NK-92 (cell line): Measurements from ENCODE around the gene KCNA5.

ENCODE experiments used
- DNase-seq: peaks from one replicate; lab custom pipeline; 2025; ENCODE audit not compliant: unreplicated experiment; lab: John Stamatoyannopoulos, UW

KCNA5 gene

DNA sequence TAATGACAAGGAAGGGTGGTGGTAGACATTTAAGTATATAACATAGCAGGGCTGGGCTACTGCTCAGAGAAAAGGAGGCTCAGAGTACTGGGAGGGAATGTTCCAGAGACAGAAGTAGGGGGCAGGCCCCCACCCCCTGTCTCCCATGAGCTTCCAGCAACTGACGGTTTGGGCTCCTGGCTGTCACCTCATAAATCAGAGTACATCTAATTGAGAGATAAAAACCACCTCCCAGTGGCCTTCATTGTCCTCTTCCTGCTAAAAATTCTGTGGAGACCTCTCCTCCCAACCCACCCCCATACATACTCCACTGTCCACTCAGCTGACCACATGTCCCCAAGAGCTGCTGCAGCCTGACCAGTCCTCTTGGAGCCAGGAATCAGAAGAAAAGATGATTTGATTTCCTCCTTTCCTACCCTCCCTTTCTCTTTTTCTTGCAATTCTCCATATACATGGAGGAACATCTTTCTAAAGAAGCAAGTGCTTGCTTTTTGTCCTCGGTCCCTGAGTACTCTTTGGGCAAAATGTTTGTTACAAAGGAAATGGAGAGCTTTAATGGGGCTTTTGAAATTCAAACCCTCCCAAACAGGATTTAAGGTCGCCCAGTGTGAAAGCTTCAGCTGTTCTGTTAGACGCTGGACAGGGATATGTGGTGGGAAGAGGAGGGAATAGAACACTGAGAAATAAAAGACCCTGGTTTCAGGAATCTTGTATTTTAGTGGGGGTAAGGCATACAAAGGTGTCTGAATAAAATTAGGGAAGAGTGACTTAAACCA lies 16.4 kb upstream of the KCNA5 start:
- DNase-seq: no peak

DNA sequence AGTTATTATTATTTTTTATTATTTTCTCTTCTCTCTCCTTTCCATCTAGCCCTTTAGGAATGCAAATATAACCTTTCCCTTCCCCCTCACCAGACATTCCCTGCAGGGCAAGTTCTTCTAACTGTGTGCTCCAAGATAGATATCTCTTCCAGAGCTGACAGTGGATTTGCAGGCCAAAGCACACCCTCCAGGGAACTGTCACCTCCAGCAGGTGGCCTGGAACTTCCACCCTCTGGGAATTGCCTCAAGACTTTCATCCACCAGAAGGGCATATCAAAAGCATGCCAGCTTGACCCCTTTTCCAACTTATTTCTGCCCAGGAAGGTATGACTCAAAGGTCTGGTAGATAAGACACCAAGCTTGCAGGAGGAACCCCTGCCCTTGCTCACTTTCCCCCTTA lies 13.6 kb upstream of the KCNA5 start:
- DNase-seq: no peak

DNA sequence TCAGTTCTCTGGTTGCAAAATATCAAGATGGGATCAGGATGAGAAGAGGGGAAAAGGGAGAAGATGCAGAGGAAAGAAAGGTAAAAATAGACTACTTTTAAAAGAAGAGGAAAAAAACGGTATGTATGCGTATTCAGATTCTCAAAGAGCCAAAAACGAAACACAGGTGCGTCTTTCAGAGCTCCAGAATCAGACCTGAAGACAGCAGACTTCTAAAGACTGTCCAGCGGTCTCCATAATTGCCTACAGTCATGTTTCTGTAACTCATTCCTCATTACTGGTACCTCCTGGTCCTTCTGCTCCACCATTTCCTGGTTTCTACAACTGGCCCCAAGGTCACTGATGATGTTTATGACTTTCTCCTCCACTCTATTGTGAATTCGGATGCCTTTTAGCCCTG lies 12.4 kb upstream of the KCNA5 start:
- no peak for DNase-seq

DNA sequence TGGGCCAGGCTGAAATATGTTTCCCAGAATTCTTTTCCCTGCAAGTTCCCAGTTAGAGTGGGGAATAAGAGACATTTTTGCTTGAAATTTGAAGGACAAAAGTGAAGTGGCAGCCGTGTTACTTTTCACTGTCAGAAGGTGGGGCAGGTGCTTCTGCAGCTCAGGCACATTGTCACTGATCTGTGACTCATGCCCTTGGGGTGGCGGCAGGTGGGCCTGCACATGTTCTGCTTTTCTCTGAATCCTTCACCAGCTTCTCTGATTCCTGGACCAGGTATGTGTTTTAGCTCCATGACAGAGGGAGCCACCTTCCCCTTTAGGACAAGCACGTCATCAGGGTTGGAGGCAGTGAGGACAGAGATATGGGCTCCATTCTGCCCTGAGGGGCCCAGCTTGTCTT lies 11.7 kb upstream of the KCNA5 start:
- no peak for DNase-seq

DNA sequence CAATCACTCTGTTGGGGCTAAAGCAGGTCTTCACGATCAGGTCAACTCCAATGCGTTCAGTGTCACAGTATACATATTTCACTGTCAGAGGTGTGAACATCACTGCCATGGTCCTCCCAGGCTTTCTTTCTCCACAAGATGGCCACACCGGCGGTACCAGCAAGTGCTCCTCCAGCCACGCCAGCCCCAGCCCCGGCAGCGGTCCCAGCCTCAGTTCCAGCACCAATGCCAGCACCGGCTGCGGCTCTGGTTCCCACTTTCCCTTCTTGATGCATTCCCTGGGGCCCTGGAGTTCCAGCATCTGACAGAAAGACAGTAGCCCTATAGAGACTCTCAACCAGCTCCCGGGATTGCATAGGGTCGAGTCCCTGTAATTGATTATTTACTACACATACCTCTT lies 10.9 kb upstream of the KCNA5 start:
- DNase-seq: no peak

DNA sequence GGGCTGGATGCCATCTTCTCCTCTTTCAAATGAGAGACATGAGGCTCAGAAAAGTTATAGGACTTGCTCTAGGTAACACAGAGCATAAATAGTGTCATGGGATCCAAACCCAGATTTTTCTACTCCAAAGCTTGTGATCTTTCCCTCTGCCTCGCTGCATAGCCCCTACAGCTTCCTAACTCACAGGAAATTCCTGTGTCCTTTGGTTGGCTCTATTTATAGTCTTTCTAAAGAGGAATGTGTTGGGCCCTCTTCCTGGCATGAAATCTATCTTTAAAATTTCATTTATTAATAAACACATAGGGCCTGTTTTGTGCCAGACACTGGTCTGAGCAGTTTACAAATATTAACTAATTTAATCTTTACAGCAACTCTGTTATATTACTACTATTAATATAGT lies 9.8 kb upstream of the KCNA5 start:
- no peak for DNase-seq

DNA sequence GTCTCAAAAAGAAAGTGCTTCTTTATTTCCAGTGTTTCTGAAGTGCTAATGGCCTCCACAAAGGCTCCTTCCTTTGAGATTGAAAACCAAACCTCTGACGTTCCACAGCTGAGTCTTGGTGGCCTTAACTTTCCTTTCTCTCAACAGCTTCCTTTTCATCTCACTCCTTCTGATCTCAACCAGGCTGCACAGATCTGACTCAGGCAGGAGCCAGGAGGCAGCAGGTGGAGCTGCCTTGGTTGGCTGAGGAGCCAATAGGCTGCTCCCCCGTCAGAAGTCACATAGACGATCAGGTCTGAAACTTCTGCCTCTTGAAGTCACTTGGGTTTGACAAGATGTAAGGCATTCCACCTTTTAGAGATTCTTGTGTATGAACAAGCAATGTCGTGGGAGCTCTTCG lies 9.1 kb upstream of the KCNA5 start:
- no peak for DNase-seq

DNA sequence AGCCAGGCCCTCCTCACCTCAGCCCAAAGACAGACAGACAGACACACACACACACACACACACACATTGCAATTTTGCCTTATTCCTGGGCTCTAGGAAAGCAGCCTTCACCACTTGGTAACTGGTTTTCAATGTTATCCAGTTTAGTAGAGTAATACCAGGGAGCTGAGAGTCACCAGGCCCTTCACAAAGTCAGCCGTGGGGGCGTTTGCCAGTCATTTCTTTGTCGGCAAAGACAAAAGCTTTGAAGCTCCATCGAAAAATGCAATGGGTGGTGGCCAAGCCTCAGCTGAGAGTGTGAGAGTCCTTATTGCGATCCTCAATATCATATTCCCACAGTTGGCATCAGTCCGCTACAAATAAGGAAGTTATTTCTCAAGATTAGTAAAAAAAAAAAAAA lies 8.1 kb upstream of the KCNA5 start:
- DNase-seq: no peak

DNA sequence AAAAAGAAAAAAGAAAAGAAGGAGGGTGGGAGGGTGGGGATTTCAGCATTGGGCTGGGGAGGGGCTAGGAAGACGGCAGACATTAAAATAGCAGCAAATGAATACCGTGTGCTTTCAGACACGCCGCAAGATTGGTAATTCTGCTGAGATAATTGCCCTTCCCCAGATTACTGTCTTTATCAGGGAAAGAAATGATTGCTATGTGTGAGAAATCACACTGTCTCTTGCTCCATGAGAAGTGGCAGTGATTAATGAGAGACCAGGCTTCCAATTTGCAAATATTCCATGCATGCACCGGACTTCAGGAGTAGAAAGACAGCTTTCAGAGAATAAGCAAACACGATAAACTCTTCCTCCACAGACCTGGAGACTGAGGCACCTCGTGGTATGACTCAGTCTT lies 7.6 kb upstream of the KCNA5 start:
- no peak for DNase-seq

DNA sequence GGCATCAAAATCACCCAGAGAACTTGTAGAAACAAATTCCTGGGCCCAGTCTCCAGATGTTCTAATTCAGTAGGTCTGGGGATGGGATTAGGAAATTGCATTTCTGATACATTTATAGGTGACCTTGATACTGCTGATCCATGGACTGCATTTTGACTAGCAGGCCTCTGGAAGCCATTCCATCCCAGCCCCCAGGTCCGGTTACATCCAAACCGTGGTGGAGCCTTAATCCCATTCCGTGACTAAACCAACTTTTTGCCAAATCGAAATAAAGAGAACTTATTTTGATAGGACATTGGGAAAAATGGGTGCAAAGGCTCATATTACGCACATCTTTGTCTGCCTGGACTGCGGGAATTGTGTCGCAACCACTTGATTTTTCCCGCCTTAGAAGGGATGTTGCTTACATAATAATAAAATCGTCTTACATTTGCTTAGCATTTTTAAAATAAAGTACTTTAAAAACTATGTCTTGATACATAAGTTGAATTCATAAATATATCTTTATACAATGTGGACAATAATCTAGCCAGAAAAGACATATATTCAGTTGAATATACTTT lies 5.8 kb upstream of the KCNA5 start:
- DNase-seq: no peak

DNA sequence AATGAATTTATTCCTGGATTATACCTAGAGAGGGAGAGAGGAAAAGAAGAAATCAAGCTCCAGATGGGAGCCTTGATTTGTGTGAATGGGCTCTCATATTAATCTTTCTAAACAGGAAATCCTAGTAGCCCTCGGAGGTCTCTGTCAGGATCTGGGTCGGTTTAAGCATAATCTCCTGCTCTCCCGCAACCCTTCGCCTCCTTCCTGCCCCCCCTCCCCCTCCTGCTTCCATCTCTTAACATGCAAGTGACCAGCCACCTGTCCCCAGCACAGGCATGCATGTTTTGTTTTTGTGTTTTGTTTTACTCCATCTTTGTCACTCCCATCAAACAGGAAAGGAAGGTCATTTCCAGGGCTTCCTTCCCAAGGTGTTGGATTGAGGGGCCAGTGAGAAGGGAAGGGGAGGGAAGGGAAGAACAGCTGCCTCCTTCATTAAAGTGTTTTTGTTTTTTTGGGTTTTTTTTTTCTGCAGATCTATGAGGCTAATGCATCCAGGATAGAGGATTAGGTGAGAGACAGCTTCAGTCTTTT lies 4.8 kb upstream of the KCNA5 start:
- no peak for DNase-seq

DNA sequence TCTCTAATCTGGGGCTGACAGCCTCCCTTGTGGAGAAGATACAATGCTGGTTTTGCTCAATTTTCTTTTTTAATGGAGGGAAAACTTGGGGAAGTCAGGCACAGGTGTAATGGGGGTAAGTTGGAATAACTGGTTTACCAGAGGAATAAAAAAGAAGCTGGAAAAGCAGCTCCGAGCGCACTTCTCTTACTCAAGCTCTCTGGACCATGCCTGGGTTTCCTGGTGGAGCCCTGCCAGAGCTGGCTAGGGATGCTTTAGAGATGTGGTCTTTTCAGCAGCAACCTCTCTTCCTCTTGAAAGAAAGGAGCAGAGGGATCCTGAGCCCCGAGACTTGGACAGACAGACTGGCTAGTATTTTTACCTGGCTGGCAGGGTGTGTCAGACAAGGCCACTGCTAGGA lies 3.9 kb upstream of the KCNA5 start:
- DNase-seq: no peak

DNA sequence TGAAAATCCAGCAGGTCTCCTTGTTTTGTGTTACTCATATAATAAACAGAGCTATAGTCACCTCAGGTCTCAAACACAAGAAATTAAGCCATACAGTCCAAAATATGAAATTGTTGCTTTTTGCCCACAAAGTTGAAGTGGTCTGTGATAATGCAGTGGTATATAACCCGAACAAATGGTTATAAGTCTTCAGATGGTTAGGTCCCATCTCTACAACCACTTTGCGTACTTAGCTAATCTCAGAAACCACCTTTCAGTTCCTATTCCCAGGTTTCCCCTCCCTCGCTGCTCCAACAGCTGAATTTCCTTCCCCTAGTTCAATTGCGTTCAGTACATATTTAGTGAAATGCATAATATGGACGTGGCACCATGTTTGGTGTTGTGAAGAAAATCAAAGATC lies 3.3 kb upstream of the KCNA5 start:
- no peak for DNase-seq

DNA sequence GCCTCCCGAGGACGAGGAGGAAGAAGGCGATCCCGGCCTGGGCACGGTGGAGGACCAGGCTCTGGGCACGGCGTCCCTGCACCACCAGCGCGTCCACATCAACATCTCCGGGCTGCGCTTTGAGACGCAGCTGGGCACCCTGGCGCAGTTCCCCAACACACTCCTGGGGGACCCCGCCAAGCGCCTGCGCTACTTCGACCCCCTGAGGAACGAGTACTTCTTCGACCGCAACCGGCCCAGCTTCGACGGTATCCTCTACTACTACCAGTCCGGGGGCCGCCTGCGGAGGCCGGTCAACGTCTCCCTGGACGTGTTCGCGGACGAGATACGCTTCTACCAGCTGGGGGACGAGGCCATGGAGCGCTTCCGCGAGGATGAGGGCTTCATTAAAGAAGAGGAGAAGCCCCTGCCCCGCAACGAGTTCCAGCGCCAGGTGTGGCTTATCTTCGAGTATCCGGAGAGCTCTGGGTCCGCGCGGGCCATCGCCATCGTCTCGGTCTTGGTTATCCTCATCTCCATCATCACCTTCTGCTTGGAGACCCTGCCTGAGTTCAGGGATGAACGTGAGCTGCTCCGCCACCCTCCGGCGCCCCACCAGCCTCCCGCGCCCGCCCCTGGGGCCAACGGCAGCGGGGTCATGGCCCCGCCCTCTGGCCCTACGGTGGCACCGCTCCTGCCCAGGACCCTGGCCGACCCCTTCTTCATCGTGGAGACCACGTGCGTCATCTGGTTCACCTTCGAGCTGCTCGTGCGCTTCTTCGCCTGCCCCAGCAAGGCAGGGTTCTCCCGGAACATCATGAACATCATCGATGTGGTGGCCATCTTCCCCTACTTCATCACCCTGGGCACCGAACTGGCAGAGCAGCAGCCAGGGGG lies 979 bp downstream of the KCNA5 start:
- DNase-seq: no peak

DNA sequence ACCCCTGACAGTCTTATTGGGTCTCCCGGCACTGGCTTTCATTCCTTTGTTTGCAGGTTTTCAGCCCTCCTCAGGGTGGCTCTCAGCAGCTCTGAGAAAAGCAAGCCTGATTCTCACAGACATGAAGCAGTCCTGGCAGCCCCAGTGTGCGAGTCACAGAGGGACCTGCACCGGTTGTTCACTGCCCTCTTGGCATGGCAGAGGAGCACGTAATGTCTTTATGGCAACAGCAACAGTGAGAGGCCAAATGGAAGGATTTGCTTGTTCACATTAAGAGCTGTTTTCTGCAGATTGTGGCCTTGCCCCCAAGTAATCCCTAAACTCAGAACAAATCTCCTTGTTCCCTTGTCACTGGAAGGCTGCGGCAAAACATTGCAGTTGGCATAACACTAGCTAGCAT lies 3.4 kb downstream of the KCNA5 start:
- DNase-seq: no peak

DNA sequence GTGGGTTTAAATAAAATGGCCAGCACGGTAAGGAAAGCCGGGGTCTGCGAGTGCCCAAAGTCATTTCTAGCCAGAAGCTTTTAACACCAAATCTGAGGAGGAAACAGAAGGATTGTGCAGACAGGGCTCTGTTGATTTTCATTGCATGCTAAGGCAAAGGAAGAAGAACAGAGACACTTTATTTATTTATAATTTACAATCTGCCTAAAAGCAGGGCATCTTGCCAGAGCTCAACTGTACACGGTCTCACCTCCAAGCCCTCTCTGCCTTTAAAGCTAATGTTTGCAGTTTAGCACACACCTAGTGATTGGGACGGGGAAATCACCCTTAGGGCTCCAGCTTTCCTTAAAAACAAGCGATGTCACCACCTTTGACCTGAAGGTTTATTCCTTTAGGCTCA lies 4.0 kb downstream of the KCNA5 start:
- no peak for DNase-seq

DNA sequence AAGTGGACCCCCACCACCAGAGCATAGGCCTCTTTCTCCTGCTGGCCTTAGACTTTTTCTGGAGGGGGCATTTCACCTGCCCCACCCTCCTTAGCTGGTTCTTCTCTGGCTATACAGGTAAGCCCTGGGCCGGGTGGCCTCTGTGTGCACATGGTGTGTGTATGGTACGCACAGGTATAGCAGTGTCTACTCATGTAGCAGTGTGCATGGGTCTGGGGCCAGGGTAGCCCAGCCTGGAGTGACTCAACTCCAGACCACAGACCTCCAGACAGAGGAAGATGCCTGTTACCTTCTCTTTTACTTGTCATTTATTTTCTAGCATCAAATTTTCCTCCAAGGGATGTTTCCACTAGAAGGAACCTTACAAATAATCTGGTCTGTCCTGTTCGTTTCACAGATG lies 6.9 kb downstream of the KCNA5 start:
- no peak for DNase-seq

DNA sequence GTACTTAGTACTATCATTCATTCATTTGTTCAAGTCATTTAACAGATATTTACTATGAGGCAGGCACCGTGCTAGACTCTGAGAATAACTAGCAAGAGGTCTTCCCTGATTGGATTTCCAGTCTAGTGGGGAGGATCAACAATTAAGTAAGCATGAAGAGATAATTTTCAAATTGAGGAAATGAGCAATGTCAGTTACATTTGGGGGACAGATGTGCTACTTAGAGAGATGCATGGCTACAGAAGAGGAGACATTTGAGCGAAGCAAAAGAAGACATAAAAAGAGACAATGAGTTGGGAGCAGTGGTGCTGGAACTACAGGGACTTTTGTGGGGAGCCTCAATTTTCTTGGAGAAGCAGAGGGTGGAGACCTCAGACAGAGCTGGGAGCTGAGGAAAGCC lies 7.7 kb downstream of the KCNA5 start:
- no peak for DNase-seq

DNA sequence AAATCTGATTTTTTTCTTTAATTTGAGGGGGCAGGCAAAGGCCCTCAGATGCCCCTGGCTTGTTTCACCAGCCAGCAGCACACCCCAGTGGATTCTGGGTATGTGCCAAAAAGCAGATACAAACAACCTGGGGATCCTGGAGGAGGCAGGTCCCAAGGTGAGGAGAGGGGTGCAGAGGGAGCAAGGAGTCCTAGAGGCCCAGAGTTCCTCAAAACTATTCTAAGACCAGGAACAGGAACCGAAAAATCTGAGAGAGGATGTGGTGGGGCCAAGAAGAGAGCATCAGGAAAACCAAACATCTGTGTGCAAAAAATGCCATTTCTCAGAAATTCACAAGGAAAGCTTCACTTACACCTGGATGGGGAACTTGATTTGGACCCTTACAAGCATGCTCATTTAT lies 8.2 kb downstream of the KCNA5 start:
- no peak for DNase-seq

DNA sequence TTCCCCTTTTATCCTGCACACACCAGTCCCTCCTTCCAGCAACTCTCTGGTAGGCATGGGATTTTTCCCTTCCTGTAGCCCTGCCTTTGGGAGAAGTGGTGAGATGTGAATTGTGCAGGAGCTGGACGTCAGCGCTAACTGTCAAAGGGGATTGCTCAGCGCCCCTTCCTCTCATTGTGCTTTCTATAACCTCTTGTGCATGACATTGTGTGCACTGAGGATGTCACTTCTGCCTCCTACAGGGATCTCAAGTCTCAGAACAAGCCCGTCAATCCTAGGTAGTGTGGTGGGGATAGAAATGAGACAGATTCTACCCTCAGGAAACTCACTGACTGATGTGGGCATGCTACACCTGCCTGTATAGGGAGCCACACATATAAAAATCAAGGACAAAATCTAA lies 8.7 kb downstream of the KCNA5 start:
- DNase-seq: no peak

DNA sequence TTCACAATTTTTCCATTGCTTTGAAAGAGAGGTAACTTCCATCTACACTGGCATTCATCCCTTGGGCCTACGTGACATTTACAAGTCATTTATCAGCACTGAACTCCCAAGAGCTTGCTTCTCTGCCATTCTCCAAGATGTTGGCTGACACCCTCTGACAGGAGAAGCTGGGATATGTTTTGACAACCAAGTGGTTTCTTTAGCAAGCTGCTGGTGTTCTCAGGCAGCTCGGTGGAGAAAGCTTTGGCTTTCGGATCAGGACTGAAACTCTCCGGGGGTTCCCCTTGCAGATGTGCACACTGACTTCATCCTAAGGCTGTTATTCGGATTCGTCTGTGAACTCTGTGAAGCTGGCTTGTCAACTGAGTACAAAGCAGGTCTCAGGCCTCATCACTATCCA lies 15.7 kb downstream of the KCNA5 start:
- DNase-seq: no peak

DNA sequence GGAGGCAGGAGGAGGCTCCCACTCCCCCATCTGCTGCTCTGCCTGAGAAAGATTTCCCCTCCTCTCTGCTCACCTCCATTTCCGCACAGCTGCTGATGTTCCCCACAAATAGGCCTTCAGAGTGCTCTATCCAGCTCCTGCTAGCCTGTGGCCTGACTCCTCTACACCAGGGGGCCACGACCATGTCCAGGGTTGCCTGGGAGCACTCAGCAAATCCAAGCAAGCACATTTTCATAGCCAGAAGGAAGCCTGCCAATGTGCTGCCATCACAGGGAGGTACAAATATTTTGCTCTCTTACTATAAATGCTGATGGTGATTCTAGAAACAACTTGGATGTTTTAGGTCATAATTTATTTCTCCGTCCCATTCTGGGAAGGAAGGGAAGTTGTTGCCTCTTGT lies 17.3 kb downstream of the KCNA5 start:
- DNase-seq: no peak
